SK-N-SH treated with all-trans-retinoic acid at 6 μM for 48 hours (cell line): ENCODE results near the gene TNNI2.

Source experiments
- ATAC-seq: fragments of 200-7000 bp; cut with Tn5 transposase; 3 replicates; pipeline ENCODE4 v1.9.1; 2020; ENCODE audit warnings: mild to moderate bottlenecking, moderate library complexity
- BACH2 ChIP-seq: fragments of 250-450 bp; sonication (Bioruptor Pico); IDR thresholded peaks from 2 replicates; pipeline ENCODE4 v1.9.0; 2021; ENCODE audit warnings: mild to moderate bottlenecking, borderline replicate concordance
- CSDC2 ChIP-seq: fragments of 250-450 bp; sonication (Bioruptor Pico); IDR thresholded peaks from 2 replicates; pipeline ENCODE4 v1.5.0; 2020; ENCODE audit warnings: mild to moderate bottlenecking, moderate library complexity
- ESRRG ChIP-seq: fragments of 250-450 bp; sonication (Bioruptor Pico); IDR thresholded peaks from 2 replicates; pipeline ENCODE4 v1.6.1; 2021; ENCODE audit warnings: mild to moderate bottlenecking
- GLIS3 ChIP-seq: fragments of 250-450 bp; sonication (Bioruptor Pico); IDR thresholded peaks from 2 replicates; pipeline ENCODE4 v1.5.0; 2020; ENCODE audit warnings: mild to moderate bottlenecking, moderate library complexity
- ISL1 ChIP-seq: fragments of 250-450 bp; sonication (Bioruptor Pico); IDR thresholded peaks from 2 replicates; pipeline ENCODE4 v2.1.2; 2022; ENCODE audit warnings: mild to moderate bottlenecking, moderate library complexity
- OSR1 ChIP-seq: fragments of 250-450 bp; sonication (Bioruptor Pico); IDR thresholded peaks from 2 replicates; pipeline ENCODE4 v1.8.0; 2022; ENCODE audit warnings: moderate library complexity, mild to moderate bottlenecking, inconsistent platforms
- PPARA ChIP-seq: fragments of 250-450 bp; sonication (Bioruptor Pico); IDR thresholded peaks from 2 replicates; pipeline ENCODE4 v1.5.0; 2020; ENCODE audit warnings: mild to moderate bottlenecking, borderline replicate concordance
- RARB ChIP-seq: fragments of 250-450 bp; sonication (Bioruptor Pico); IDR thresholded peaks from 2 replicates; pipeline ENCODE4 v1.8.0; 2021; ENCODE audit warnings: mild to moderate bottlenecking, moderate library complexity
- SNAI2 ChIP-seq: fragments of 250-450 bp; sonication (Bioruptor Pico); IDR thresholded peaks from 2 replicates; pipeline ENCODE4 v1.5.0; 2020; ENCODE audit warnings: mild to moderate bottlenecking, moderate library complexity
- TCF4 ChIP-seq: fragments of 250-450 bp; sonication (Bioruptor Pico); IDR thresholded peaks from 2 replicates; pipeline ENCODE4 v1.8.0; 2021; ENCODE audit warnings: mild to moderate bottlenecking, moderate library complexity, borderline replicate concordance
- TOX ChIP-seq: fragments of 250-450 bp; sonication (Bioruptor Pico); IDR thresholded peaks from 2 replicates; pipeline ENCODE4 v1.8.0; 2021; ENCODE audit warnings: mild to moderate bottlenecking, moderate library complexity, borderline replicate concordance
- ZC3H10 ChIP-seq: fragments of 250-450 bp; sonication (Bioruptor Pico); IDR thresholded peaks from 2 replicates; pipeline ENCODE4 v1.5.1; 2021; ENCODE audit warnings: mild to moderate bottlenecking, moderate library complexity
- ZFP3 ChIP-seq: fragments of 250-450 bp; sonication (Bioruptor Pico); IDR thresholded peaks from 2 replicates; pipeline ENCODE4 v1.5.0; 2020; ENCODE audit warnings: mild to moderate bottlenecking, moderate library complexity
- ZFP30 ChIP-seq: fragments of 450-650 bp; formaldehyde crosslinking; IDR thresholded peaks from 2 replicates; pipeline ENCODE4 v1.5.0; 2022; ENCODE audit warnings: mild to moderate bottlenecking, moderate library complexity
- ZNF565 ChIP-seq: fragments of 450-650 bp; formaldehyde crosslinking; conservative IDR thresholded peaks from 2 replicates; pipeline ENCODE4 v1.5.0; 2020; ENCODE audit warnings: low read depth, mild to moderate bottlenecking, moderate library complexity
- ZNF70 ChIP-seq: fragments of 450-650 bp; formaldehyde crosslinking; IDR thresholded peaks from 2 replicates; pipeline ENCODE4 v1.5.0; 2020; ENCODE audit warnings: mild to moderate bottlenecking, moderate library complexity
- ZNF8 ChIP-seq: fragments of 450-650 bp; formaldehyde crosslinking; IDR thresholded peaks from 2 replicates; pipeline ENCODE4 v1.5.0; 2020; ENCODE audit warnings: mild to moderate bottlenecking, moderate library complexity
- TF ChIP-seq, protein P1 (sequence below): fragments of 250-450 bp; sonication (Bioruptor Pico); IDR thresholded peaks from 2 replicates; pipeline ENCODE4 v1.5.0; 2020; ENCODE audit warnings: mild to moderate bottlenecking, moderate library complexity
- TF ChIP-seq, protein P2 (sequence below): fragments of 250-450 bp; sonication (Bioruptor Pico); IDR thresholded peaks from 2 replicates; pipeline ENCODE4 v1.5.1; 2021; ENCODE audit warnings: mild to moderate bottlenecking, moderate library complexity
- TF ChIP-seq, protein P3 (sequence below): fragments of 250-450 bp; sonication (Bioruptor Pico); IDR thresholded peaks from 2 replicates; pipeline ENCODE4 v1.8.0; 2021; ENCODE audit warnings: low read depth, mild to moderate bottlenecking, moderate library complexity, borderline replicate concordance
- TF ChIP-seq, protein P4 (sequence below): fragments of 250-450 bp; sonication (Bioruptor Pico); IDR thresholded peaks from 2 replicates; pipeline ENCODE4 v1.8.0; 2020; ENCODE audit warnings: mild to moderate bottlenecking, moderate library complexity, borderline replicate concordance
- TF ChIP-seq, protein P5 (sequence below): fragments of 250-450 bp; sonication (Bioruptor Pico); IDR thresholded peaks from 2 replicates; pipeline ENCODE4 v1.5.1; 2020; ENCODE audit warnings: low read depth, mild to moderate bottlenecking, moderate library complexity

The TNNI2 gene

DNA sequence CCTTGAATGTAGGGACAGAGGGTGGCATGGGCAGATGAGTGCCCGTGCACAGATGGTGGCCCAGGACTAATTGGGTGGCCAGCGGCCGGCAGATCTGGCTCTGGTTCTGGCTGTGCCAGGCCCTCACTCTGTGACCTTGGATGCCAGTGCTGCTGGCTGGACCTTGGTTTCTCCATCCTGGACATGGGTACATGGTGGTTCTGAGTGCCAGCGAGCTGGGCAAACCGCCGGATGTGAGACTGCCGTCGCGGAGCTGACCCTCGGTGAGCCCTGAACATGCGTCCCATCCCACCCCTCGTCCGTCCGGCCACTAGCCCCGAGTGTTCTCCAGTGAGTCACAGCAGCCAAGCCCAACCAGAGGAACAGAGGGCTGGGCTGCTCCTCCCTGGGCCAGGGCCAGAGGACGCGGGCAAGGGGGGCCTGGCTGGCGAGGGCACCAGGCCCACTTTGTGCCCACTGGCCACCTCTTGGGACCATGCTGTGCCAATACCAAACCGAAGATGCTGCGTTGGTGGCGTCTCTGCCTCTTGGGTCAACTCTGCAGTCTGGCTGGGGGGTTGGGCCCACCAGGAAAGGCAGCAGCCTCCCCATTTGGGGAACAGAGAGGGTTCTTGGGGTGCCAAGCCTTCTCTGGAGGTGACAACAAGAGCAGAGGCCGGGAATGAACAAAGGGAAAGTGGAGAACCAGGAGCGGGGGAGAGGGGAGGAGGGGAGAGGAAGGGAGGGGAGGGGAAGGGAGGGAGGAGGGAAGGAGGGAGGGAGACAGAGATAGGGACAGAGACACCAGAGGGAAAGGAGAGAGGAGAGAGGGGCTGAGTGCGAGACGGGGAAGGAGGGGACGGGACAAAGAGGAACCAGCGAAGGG lies 24.8 kb downstream of the TNNI2 start:
- TF ChIP-seq, protein P1, sequence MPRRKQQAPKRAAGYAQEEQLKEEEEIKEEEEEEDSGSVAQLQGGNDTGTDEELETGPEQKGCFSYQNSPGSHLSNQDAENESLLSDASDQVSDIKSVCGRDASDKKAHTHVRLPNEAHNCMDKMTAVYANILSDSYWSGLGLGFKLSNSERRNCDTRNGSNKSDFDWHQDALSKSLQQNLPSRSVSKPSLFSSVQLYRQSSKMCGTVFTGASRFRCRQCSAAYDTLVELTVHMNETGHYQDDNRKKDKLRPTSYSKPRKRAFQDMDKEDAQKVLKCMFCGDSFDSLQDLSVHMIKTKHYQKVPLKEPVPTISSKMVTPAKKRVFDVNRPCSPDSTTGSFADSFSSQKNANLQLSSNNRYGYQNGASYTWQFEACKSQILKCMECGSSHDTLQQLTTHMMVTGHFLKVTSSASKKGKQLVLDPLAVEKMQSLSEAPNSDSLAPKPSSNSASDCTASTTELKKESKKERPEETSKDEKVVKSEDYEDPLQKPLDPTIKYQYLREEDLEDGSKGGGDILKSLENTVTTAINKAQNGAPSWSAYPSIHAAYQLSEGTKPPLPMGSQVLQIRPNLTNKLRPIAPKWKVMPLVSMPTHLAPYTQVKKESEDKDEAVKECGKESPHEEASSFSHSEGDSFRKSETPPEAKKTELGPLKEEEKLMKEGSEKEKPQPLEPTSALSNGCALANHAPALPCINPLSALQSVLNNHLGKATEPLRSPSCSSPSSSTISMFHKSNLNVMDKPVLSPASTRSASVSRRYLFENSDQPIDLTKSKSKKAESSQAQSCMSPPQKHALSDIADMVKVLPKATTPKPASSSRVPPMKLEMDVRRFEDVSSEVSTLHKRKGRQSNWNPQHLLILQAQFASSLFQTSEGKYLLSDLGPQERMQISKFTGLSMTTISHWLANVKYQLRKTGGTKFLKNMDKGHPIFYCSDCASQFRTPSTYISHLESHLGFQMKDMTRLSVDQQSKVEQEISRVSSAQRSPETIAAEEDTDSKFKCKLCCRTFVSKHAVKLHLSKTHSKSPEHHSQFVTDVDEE (CRISPR knock-in tag) = peak; percentile 21; the same call in 1 of the 2 replicates
- TF ChIP-seq ZNF8 (CRISPR knock-in tag) = no peak
- peak; percentile 56; the same call in 1 of the 2 replicates for TF ChIP-seq TOX (CRISPR knock-in tag)
- TF ChIP-seq, protein P2, sequence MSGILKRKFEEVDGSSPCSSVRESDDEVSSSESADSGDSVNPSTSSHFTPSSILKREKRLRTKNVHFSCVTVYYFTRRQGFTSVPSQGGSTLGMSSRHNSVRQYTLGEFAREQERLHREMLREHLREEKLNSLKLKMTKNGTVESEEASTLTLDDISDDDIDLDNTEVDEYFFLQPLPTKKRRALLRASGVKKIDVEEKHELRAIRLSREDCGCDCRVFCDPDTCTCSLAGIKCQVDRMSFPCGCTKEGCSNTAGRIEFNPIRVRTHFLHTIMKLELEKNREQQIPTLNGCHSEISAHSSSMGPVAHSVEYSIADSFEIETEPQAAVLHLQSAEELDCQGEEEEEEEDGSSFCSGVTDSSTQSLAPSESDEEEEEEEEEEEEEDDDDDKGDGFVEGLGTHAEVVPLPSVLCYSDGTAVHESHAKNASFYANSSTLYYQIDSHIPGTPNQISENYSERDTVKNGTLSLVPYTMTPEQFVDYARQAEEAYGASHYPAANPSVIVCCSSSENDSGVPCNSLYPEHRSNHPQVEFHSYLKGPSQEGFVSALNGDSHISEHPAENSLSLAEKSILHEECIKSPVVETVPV (CRISPR knock-in tag) = no peak
- 0 out of 2 replicates have a peak, but pooled peaks have one; percentile 25 for TF ChIP-seq TCF4 (CRISPR knock-in tag)
- peak; percentile 94 for ATAC-seq

DNA sequence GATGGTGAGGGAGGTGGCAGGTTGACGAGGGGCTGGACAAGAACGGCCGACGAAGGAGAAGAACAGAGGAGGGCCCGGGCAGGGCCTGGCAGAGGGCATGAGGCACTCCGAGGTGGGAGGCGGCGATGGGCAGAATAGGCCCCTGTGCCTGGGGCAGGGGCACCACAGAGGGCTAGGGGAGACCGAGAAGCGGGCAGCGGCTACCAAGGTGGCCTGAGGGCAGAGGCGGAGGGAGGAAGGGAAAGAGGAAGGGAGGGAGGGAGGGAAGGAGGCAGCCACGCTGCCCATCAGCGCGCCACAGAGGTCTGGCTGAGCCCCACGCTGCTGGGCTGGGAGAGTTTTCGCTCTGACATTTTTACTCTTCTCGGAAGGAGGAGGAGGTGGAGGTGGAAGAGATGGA lies 25.4 kb downstream of the TNNI2 start:
- ATAC-seq = peak; percentile 13
- no peak for TF ChIP-seq CSDC2 (CRISPR knock-in tag)
- no peak for TF ChIP-seq SNAI2 (CRISPR knock-in tag)
- TF ChIP-seq PPARA (CRISPR knock-in tag) = no peak
- TF ChIP-seq, protein P3, sequence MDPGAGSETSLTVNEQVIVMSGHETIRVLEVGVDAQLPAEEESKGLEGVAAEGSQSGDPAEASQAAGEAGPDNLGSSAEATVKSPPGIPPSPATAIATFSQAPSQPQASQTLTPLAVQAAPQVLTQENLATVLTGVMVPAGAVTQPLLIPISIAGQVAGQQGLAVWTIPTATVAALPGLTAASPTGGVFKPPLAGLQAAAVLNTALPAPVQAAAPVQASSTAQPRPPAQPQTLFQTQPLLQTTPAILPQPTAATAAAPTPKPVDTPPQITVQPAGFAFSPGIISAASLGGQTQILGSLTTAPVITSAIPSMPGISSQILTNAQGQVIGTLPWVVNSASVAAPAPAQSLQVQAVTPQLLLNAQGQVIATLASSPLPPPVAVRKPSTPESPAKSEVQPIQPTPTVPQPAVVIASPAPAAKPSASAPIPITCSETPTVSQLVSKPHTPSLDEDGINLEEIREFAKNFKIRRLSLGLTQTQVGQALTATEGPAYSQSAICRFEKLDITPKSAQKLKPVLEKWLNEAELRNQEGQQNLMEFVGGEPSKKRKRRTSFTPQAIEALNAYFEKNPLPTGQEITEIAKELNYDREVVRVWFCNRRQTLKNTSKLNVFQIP (CRISPR knock-in tag) = no peak
- no peak for TF ChIP-seq TCF4 (CRISPR knock-in tag)
- no peak for TF ChIP-seq ZNF565 (CRISPR knock-in tag)
- no peak for TF ChIP-seq RARB (CRISPR knock-in tag)
- TF ChIP-seq ISL1 = no peak
- TF ChIP-seq, protein P4, sequence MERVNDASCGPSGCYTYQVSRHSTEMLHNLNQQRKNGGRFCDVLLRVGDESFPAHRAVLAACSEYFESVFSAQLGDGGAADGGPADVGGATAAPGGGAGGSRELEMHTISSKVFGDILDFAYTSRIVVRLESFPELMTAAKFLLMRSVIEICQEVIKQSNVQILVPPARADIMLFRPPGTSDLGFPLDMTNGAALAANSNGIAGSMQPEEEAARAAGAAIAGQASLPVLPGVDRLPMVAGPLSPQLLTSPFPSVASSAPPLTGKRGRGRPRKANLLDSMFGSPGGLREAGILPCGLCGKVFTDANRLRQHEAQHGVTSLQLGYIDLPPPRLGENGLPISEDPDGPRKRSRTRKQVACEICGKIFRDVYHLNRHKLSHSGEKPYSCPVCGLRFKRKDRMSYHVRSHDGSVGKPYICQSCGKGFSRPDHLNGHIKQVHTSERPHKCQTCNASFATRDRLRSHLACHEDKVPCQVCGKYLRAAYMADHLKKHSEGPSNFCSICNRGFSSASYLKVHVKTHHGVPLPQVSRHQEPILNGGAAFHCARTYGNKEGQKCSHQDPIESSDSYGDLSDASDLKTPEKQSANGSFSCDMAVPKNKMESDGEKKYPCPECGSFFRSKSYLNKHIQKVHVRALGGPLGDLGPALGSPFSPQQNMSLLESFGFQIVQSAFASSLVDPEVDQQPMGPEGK (CRISPR knock-in tag) = no peak
- TF ChIP-seq, protein P5, sequence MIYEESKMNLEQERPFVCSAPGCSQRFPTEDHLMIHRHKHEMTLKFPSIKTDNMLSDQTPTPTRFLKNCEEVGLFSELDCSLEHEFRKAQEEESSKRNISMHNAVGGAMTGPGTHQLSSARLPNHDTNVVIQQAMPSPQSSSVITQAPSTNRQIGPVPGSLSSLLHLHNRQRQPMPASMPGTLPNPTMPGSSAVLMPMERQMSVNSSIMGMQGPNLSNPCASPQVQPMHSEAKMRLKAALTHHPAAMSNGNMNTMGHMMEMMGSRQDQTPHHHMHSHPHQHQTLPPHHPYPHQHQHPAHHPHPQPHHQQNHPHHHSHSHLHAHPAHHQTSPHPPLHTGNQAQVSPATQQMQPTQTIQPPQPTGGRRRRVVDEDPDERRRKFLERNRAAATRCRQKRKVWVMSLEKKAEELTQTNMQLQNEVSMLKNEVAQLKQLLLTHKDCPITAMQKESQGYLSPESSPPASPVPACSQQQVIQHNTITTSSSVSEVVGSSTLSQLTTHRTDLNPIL (CRISPR knock-in tag) = no peak
- no peak for TF ChIP-seq ZFP3 (CRISPR knock-in tag)
- no peak for TF ChIP-seq GLIS3 (CRISPR knock-in tag)
- TF ChIP-seq ESRRG (CRISPR knock-in tag) = no peak
- TF ChIP-seq OSR1 (CRISPR knock-in tag) = no peak
- no peak for TF ChIP-seq BACH2 (CRISPR knock-in tag)
- no peak for TF ChIP-seq ZC3H10 (CRISPR knock-in tag)
- no peak for TF ChIP-seq TOX (CRISPR knock-in tag)
- TF ChIP-seq, protein P1 (CRISPR knock-in tag) = no peak
- TF ChIP-seq ZNF70 = no peak
- TF ChIP-seq ZFP30 = no peak
